ENCODE data around the gene PPOX.

The PPOX gene

GRCh38 chr1:161197560-161198193, 31.5 kb downstream of the PPOX start:
- DNase-seq (ENCODE audit: low read depth in 1 of 2, low spot score in 1 of 2), result no peak

GRCh38 chr1:161198194-161198896, 32.1 kb downstream of the PPOX start:
- no peak for DNase-seq (ENCODE audit: low read depth in 1 of 2, low spot score in 1 of 2)

GRCh38 chr1:161198897-161199431, 32.7 kb downstream of the PPOX start, which contains the start of gene ADAMTS4:
TSS of gene ADAMTS4 (minus strand) at chr1:161199054. CDS start at chr1:161198627, 427 bp downstream.
- DNase-seq (ENCODE audit: low read depth in 1 of 2, low spot score in 1 of 2), result no peak

- DNase-seq (ENCODE audit: low read depth in 1 of 2, low spot score in 1 of 2), result no peak
Measured at GRCh38 chr1:161199506-161200139, 33.4 kb downstream of the PPOX start.

- no peak for DNase-seq (ENCODE audit: low read depth in 1 of 2, low spot score in 1 of 2)
Measured at GRCh38 chr1:161200421-161200991, 34.3 kb downstream of the PPOX start.

- DNase-seq (ENCODE audit: low read depth in 1 of 2, low spot score in 1 of 2), result no peak
Measured at GRCh38 chr1:161200992-161201835, 35.0 kb downstream of the PPOX start.

- DNase-seq (ENCODE audit: low read depth in 1 of 2, low spot score in 1 of 2), result peak; percentile 85 to 89
Measured at GRCh38 chr1:161201836-161202712, 35.8 kb downstream of the PPOX start, which contains the start of gene NDUFS2. TSS of gene NDUFS2 (plus strand) at chr1:161202367. CDS start at chr1:161202386, 19 bp downstream.

GRCh38 chr1:161206411-161207140, 40.4 kb downstream of the PPOX start:
- DNase-seq (ENCODE audit: low read depth in 1 of 2, low spot score in 1 of 2), result no peak

GRCh38 chr1:161207173-161207572, 40.9 kb downstream of the PPOX start:
- DNase-seq (ENCODE audit: low read depth in 1 of 2, low spot score in 1 of 2), result no peak

GRCh38 chr1:161209790-161210409, 43.7 kb downstream of the PPOX start:
- peak; percentile 43 to 45 for DNase-seq (ENCODE audit: low read depth in 1 of 2, low spot score in 1 of 2)

- DNase-seq (ENCODE audit: low read depth in 1 of 2, low spot score in 1 of 2), result no peak
Measured at GRCh38 chr1:161214369-161214768, 48.1 kb downstream of the PPOX start.

GRCh38 chr1:161215076-161215475, 48.9 kb downstream of the PPOX start, which contains the start of gene FCER1G:
TSS of gene FCER1G (plus strand) at chr1:161215295. CDS start at chr1:161215322, 27 bp downstream.
- no peak for DNase-seq (ENCODE audit: low read depth in 1 of 2, low spot score in 1 of 2)

GRCh38 chr1:161216945-161217712, 50.9 kb downstream of the PPOX start:
- DNase-seq (ENCODE audit: low read depth in 1 of 2, low spot score in 1 of 2), result no peak

- DNase-seq (ENCODE audit: low read depth in 1 of 2, low spot score in 1 of 2), result no peak
Measured at GRCh38 chr1:161217831-161218230, 51.6 kb downstream of the PPOX start.

- DNase-seq (ENCODE audit: low read depth in 1 of 2, low spot score in 1 of 2), result no peak
Measured at GRCh38 chr1:161218301-161219077, 52.3 kb downstream of the PPOX start.

- no peak for DNase-seq (ENCODE audit: low read depth in 1 of 2, low spot score in 1 of 2)
Measured at GRCh38 chr1:161219078-161219892, 53.1 kb downstream of the PPOX start.
